ENCODE data around the gene NBL1.
"Not testable (repeated sequence)": the region's sequence is repeated elsewhere in the genome, so short reads cannot be mapped to it uniquely, and the experiment has no call there.

GRCh38 chr1:19639228-19639627 lies 4.9 kb upstream of the NBL1 start:
- not testable (repeated sequence) for TF ChIP-seq EZH2phosphoT487 (IDR thresholded peaks at IDR 0.05; ENCODE audit: borderline replicate concordance, low read length); CTCF (IDR thresholded peaks at IDR 0.05; ENCODE audit: low read depth, low read length, poor library complexity, severe bottlenecking)

Data from DOHH2 (cell line).